Astrocyte (in vitro differentiated cells and primary cell): ENCODE measurements around the gene NRARP. TPM values are rescaled to one million over a fixed set of nuclear protein-coding genes. Genes with fewer than 3 reads are reported as not detected.

ENCODE experiments used
- DNase-seq: peaks from one replicate; pipeline ENCODE4 v3.0.0-alpha.2; 2010; ENCODE audit warnings: low read depth
- FAIRE-seq: peaks from 2 replicates; lab custom pipeline; 2011; peaks lifted over from hg19 to GRCh38; lab: Jason Lieb, UNC
- H2AFZ ChIP-seq: 2 replicates; pipeline ENCODE4 v1.6.0; 2012; ENCODE audit warnings: low read depth, low read length, inconsistent platforms
- H3K27ac ChIP-seq: 2 replicates; pipeline ENCODE4 v1.5.1; 2011; ENCODE audit warnings: low read depth, low read length, inconsistent platforms
- H3K27me3 ChIP-seq: 2 replicates; pipeline ENCODE4 v1.6.0; 2011; ENCODE audit warnings: low read length, inconsistent platforms; ENCODE audit not compliant: insufficient read depth
- H3K36me3 ChIP-seq: 2 replicates; pipeline ENCODE4 v1.5.1; 2011; ENCODE audit warnings: low read length, inconsistent platforms; ENCODE audit not compliant: insufficient read depth
- H3K4me1 ChIP-seq: 2 replicates; pipeline ENCODE4 v1.5.1; 2011; ENCODE audit warnings: low read length, inconsistent platforms; ENCODE audit not compliant: insufficient read depth
- H3K4me2 ChIP-seq: 2 replicates; pipeline ENCODE4 v1.6.0; 2012; ENCODE audit warnings: low read length, inconsistent platforms
- H3K4me3 ChIP-seq: 2 replicates; pipeline ENCODE4 v1.5.1; 2011; ENCODE audit warnings: low read depth, mild to moderate bottlenecking, low read length, inconsistent platforms; ENCODE audit not compliant: insufficient read depth
- H3K79me2 ChIP-seq: 2 replicates; pipeline ENCODE4 v1.6.0; 2012; ENCODE audit warnings: mild to moderate bottlenecking, low read length, inconsistent platforms; ENCODE audit not compliant: insufficient read depth
- H3K9ac ChIP-seq: 2 replicates; pipeline ENCODE4 v1.6.0; 2012; ENCODE audit warnings: mild to moderate bottlenecking, low read length, inconsistent platforms
- H3K9me3 ChIP-seq: 2 replicates; pipeline ENCODE4 v1.5.1; 2012; ENCODE audit warnings: low read depth, mild to moderate bottlenecking, low read length, inconsistent platforms; ENCODE audit not compliant: insufficient read depth
- H4K20me1 ChIP-seq: 2 replicates; pipeline ENCODE4 v1.6.0; 2012; ENCODE audit warnings: low read length, inconsistent platforms; ENCODE audit not compliant: insufficient read depth
- H3K27ac Mint-ChIP-seq: one replicate; pipeline ENCODE4 v1.8.0; 2021; ENCODE audit warnings: mild to moderate bottlenecking, mixed read lengths; ENCODE audit not compliant: unreplicated experiment
- H3K27me3 Mint-ChIP-seq: one replicate; pipeline ENCODE4 v1.8.0; 2021; ENCODE audit warnings: low read depth, mixed read lengths; ENCODE audit not compliant: unreplicated experiment
- H3K36me3 Mint-ChIP-seq: one replicate; pipeline ENCODE4 v1.8.0; 2021; ENCODE audit warnings: low read depth, mixed read lengths; ENCODE audit not compliant: unreplicated experiment
- H3K4me1 Mint-ChIP-seq: one replicate; pipeline ENCODE4 v1.8.0; 2021; ENCODE audit warnings: low read depth, mixed read lengths; ENCODE audit not compliant: unreplicated experiment
- H3K4me3 Mint-ChIP-seq: one replicate; pipeline ENCODE4 v1.8.0; 2021; ENCODE audit warnings: mild to moderate bottlenecking, moderate library complexity, mixed read lengths; ENCODE audit not compliant: unreplicated experiment
- H3K9me3 Mint-ChIP-seq: one replicate; pipeline ENCODE4 v1.8.0; 2021; ENCODE audit warnings: mild to moderate bottlenecking, mixed read lengths; ENCODE audit not compliant: unreplicated experiment
- CTCF ChIP-seq: IDR thresholded peaks from 2 replicates; pipeline ENCODE4 v1.5.1; 2011; ENCODE audit warnings: low read depth, mild to moderate bottlenecking, inconsistent platforms, low read length, moderate library complexity; ENCODE audit not compliant: insufficient read depth
- EZH2 ChIP-seq: IDR thresholded peaks from 2 replicates; pipeline ENCODE4 v1.6.1; 2012; ENCODE audit warnings: mild to moderate bottlenecking, low read length, inconsistent platforms; ENCODE audit not compliant: insufficient read depth
- total RNA-seq: library from RNA; stranded (reverse); gene quantifications from 2 replicates; pipeline ENCODE4 v1.2.1, GENCODE V29; 2021

The NRARP gene
- total RNA-seq, 1 donor from 2014 or later = 7.3 TPM

DNA sequence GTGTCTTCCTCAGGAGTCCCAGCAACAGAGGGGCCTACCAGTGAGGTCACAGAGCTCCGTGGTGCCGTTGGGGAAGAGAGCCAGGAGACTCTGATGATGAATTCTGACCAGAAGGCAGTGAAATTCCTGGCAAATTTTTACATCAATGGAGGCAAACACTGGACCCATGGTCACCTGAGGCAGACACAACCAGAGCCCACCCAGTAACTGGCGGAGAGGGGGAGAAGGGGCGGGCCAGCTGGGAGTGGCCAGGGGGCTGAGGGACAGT lies 50.9 kb downstream of the NRARP start, which contains the start of gene STPG3:
STPG3 (plus strand) TSS at position 93 of the 268 bp plus-strand sequence; CDS start at position 94, 1 bp downstream.
- peaks cover 14% of the 10 kb centered on the region for H3K79me2 ChIP-seq
- H3K4me1 ChIP-seq = peaks cover 14% of the 10 kb centered on the region
- H3K36me3 ChIP-seq = no peaks in the 10 kb centered on the region
- no peak within 1 kb of the TSS for H3K4me2 ChIP-seq
- H3K4me3 ChIP-seq = no peak within 1 kb of the TSS
- H3K9me3 ChIP-seq = no peaks in the 10 kb centered on the region
- H3K27ac Mint-ChIP-seq = no peak within 1 kb of the TSS
- no peaks in the 10 kb centered on the region for H3K36me3 Mint-ChIP-seq
- H3K9me3 Mint-ChIP-seq = no peaks in the 10 kb centered on the region
- no peak within 1 kb of the TSS for H3K27ac ChIP-seq
- peaks cover 7% of the 10 kb centered on the region for H4K20me1 ChIP-seq
- H3K27me3 ChIP-seq = no peaks in the 10 kb centered on the region
- no peak within 1 kb of the TSS for H3K9ac ChIP-seq
- peaks cover 6% of the 10 kb centered on the region for H3K27me3 Mint-ChIP-seq
- no peak within 1 kb of the TSS for H3K4me3 Mint-ChIP-seq
- H2AFZ ChIP-seq = no peak within 1 kb of the TSS
- DNase-seq = no peak
- H3K4me1 Mint-ChIP-seq = peaks cover 2% of the 10 kb centered on the region
- TF ChIP-seq EZH2 (no peak), CTCF (no peak)
- no peak for FAIRE-seq

DNA sequence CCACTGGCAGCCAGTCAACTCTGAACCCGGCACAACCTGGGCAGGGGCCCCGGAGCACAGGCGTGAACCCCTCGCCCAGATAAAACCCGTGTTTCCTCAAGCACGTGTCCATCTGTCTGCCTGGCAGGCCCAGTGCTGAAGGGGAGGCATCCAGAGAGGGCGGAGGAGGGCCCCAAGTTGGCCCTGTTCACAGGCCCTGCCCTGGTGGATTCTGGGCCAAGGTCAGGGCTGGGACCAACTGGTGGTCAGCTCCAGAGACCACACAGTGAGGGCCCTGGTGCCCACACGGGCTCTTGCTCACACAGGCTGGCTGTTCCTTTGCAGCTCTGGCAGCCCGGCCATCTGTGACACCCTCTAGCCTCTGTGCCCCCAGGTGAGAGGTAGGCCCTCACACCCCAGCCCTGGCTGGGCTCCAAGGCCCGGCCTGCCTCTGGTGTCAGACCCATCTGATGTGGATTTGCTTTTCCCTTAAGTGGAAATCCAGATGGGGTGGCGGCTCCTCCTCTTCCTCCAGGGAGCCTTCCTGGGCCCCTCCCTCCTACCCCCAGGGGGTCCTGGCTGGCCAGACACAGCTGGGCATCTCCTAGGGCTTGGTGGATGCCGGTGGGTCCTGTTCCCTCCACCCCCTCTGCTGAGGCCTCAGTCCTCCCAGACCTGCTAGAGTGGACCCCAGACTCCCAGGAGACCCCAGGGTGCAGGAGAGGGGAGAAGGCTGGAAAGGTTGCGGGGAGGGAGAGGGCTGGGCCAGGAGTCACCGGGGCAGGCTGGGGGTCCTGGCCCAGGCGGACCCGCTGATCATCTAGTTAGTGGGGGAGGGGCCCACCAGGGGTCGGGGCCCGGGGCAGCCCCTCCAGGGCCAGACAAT lies 51.5 kb downstream of the NRARP start:
- Histone ChIP-seq H2AFZ (no peak overlapping the region), H3K4me1 (peaks cover 10% of the 10 kb centered on the region), H3K79me2 (peaks cover 9% of the 10 kb centered on the region), H3K9me3 (no peaks in the 10 kb centered on the region), H3K27me3 (no peaks in the 10 kb centered on the region), H3K4me2 (no peak overlapping the region), H3K9ac (no peak overlapping the region), H3K4me3 (no peak overlapping the region), H3K27ac (no peak overlapping the region), H3K36me3 (no peaks in the 10 kb centered on the region), H4K20me1 (peaks cover 2% of the 10 kb centered on the region)
- Mint-ChIP-seq H3K9me3 (no peaks in the 10 kb centered on the region), H3K4me3 (no peak overlapping the region), H3K27me3 (peaks cover 6% of the 10 kb centered on the region), H3K27ac (no peak overlapping the region), H3K36me3 (no peaks in the 10 kb centered on the region), H3K4me1 (peaks cover 2% of the 10 kb centered on the region)
- FAIRE-seq (no peak), DNase-seq (no peak)
- TF ChIP-seq CTCF (no peak), EZH2 (no peak)

Other genes starting within 250 kb of the NRARP start
- gene ENTPD2, start 248.2 kb downstream of the NRARP start, total RNA-seq = 0.14 and 0.55 TPM in 2 replicates
- gene SAPCD2, start 231.7 kb downstream of the NRARP start, total RNA-seq = 0.41 and 0.43 TPM in 2 replicates
- gene UAP1L1, start 224.8 kb downstream of the NRARP start, total RNA-seq = 4.0 and 4.7 TPM in 2 replicates
- gene MAN1B1, start 215.3 kb downstream of the NRARP start, total RNA-seq = 69.2 and 89.0 TPM in 2 replicates
- gene DPP7, start 187.5 kb downstream of the NRARP start, total RNA-seq = 53.8 and 68.7 TPM in 2 replicates
- 0.18 TPM in 1 of 2 replicates, not detected in the other for gene GRIN1, start 163.1 kb downstream of the NRARP start, total RNA-seq
- gene LRRC26, start 132.2 kb downstream of the NRARP start, total RNA-seq = not detected in 2 replicates
- not detected in 2 replicates for gene TMEM210, start 130.2 kb downstream of the NRARP start, total RNA-seq
- 39.2 and 39.7 TPM in 2 replicates for gene ANAPC2, start 113.7 kb downstream of the NRARP start, total RNA-seq
- 49.1 and 52.7 TPM in 2 replicates for gene SSNA1, start 113.6 kb downstream of the NRARP start, total RNA-seq
- 16.0 and 17.2 TPM in 2 replicates for gene TPRN, start 101.5 kb downstream of the NRARP start, total RNA-seq
- gene TMEM203, start 96.6 kb downstream of the NRARP start, total RNA-seq = 28.7 and 30.9 TPM in 2 replicates
- 13.7 and 14.5 TPM in 2 replicates for gene NDOR1, start 96.6 kb downstream of the NRARP start, total RNA-seq
- gene RNF208, start 80.0 kb downstream of the NRARP start, total RNA-seq = 4.3 and 4.9 TPM in 2 replicates
- 1.2 and 1.3 TPM in 2 replicates for gene CYSRT1, start 77.1 kb downstream of the NRARP start, total RNA-seq
- gene RNF224, start 74.8 kb downstream of the NRARP start, total RNA-seq = 0.17 TPM in 1 of 2 replicates, not detected in the other
- gene SLC34A3, start 71.4 kb downstream of the NRARP start, total RNA-seq = 0.09 TPM in 1 of 2 replicates, not detected in the other
- 188 and 218 TPM in 2 replicates for gene TUBB4B, start 61.0 kb downstream of the NRARP start, total RNA-seq
- not detected in 2 replicates for gene STPG3, start 51.0 kb downstream of the NRARP start, total RNA-seq
- gene NELFB, start 46.9 kb downstream of the NRARP start, total RNA-seq = 45.8 and 48.9 TPM in 2 replicates
- 10.8 and 11.8 TPM in 2 replicates for gene TOR4A, start 24.5 kb downstream of the NRARP start, total RNA-seq
- 8.5 and 9.4 TPM in 2 replicates for gene EXD3, start 120.9 kb upstream of the NRARP start, total RNA-seq
- gene NOXA1, start 121.1 kb upstream of the NRARP start, total RNA-seq = 0.50 and 0.84 TPM in 2 replicates
- gene ENTPD8, start 139.1 kb upstream of the NRARP start, total RNA-seq = 0.11 TPM in 1 of 2 replicates, not detected in the other
- 48.8 and 50.5 TPM in 2 replicates for gene NSMF, start 157.1 kb upstream of the NRARP start, total RNA-seq
- 2.6 and 2.9 TPM in 2 replicates for gene PNPLA7, start 248.1 kb upstream of the NRARP start, total RNA-seq
- 58.6 and 62.9 TPM in 2 replicates for gene MRPL41, start 249.6 kb upstream of the NRARP start, total RNA-seq